T-helper 2 cell treated with Interferon-gamma antibody and Interleukin-4, amounts not matched to agents 5 μg/mL and 100 μg/mL, for 36 hours (primary cell): ENCODE results near the gene ZNF213.
A peak's percentile ranks its signal among the peaks of the same experiment; 100 is the strongest.

Experiments used
- DNase-seq: peaks from one replicate; pipeline ENCODE4 v3.0.0; 2021; ENCODE audit warnings: low spot score
- H3K27ac Mint-ChIP-seq: one replicate; pipeline ENCODE4 v1.8.0; 2021; ENCODE audit warnings: mild to moderate bottlenecking, mixed read lengths
- H3K27me3 Mint-ChIP-seq: one replicate; pipeline ENCODE4 v1.8.0; 2021; ENCODE audit warnings: low read depth, mixed read lengths
- H3K36me3 Mint-ChIP-seq: one replicate; pipeline ENCODE4 v1.8.0; 2021; ENCODE audit warnings: low read depth, mixed read lengths
- H3K4me1 Mint-ChIP-seq: one replicate; pipeline ENCODE4 v1.8.0; 2021; ENCODE audit warnings: low read depth, mixed read lengths
- H3K4me3 Mint-ChIP-seq: one replicate; pipeline ENCODE4 v1.8.0; 2022; ENCODE audit warnings: mild to moderate bottlenecking, moderate library complexity, mixed read lengths
- H3K9me3 Mint-ChIP-seq: one replicate; pipeline ENCODE4 v1.8.0; 2021; ENCODE audit warnings: mixed read lengths

ZNF213 gene

DNA sequence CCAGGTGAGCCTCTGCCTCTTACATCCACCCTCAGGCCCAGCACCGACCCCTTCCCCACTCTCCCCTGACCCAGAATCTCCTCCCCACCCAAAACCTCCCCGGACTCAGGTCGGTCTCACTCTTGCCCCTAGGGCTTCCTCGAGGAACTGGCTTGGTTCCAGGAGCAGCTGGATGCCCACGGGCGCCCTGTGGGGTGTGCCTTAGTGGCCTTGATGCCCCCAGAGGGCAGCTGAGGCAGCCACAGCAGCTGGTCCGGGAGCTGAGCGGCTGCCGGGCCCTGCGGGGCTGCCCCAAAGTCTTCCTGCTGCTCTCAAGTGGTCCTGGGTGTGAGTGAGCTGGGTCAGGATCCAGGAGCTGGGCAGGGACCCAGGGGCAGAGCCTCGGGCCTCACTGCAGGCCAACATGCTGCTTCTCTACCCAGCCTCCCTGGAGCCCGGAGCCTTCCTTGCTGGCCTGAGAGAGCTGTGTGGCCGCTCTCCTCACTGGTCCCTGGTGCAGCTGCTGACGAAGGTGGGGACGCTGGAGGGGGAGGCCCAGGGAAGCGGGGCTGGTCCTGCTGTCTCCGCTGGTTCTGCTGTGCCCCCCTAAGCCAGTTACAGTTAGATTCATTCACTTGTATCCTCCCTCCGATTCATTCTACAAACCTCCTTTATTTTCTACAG is 9.6 kb downstream of the ZNF213 start:
- DNase-seq: no peak
- H3K4me3 Mint-ChIP-seq: no peak overlapping the region
- no peaks in the 10 kb centered on the region for H3K27me3 Mint-ChIP-seq
- no peak overlapping the region for H3K27ac Mint-ChIP-seq
- H3K4me1 Mint-ChIP-seq: no peaks in the 10 kb centered on the region
- H3K36me3 Mint-ChIP-seq: peaks cover 12% of the 10 kb centered on the region
- no peaks in the 10 kb centered on the region for H3K9me3 Mint-ChIP-seq

DNA sequence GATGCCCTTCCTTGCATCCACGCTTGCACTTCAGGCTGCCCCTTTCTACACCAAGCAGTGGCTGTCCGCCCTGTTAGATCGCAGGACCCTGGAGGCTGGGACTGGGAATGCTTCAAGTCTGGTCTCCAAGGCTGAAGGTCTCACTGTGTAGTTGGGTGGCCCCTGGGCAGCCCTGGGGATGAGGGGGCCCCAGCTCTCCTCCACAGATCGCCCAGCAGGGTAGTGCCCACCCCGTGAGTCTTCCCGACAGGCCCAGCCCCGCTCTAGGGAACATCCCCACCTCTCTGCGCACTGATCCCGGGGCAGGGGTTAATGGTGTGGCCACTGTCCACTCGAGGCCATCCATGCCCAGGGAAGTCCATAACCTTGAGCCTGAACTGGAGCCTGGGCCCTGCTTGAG is 10.3 kb downstream of the ZNF213 start:
- Mint-ChIP-seq H3K4me1 (peaks cover 2% of the 10 kb centered on the region), H3K4me3 (no peak overlapping the region)

DNA sequence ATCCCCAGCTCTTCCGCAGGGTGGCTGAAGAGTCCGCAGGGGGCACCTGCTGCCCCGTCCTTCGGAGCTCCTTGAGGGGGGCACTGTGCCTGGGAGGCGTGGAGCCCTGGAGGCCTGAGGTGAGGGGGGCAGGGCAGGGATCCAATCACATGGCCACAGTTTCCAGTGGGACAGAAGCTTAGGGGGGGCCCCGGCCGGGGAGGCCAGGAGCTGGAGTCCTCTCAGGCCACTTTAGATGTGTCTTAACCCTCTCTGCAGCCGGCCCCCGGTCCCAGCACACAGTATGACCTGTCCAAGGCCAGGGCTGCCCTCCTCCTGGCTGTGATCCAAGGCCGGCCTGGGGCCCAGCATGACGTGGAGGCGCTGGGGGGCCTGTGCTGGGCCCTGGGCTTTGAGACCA is 10.8 kb downstream of the ZNF213 start:
- no peak overlapping the region for H3K4me3 Mint-ChIP-seq
- peaks cover 4% of the 10 kb centered on the region for H3K4me1 Mint-ChIP-seq
- no peak for DNase-seq
- H3K36me3 Mint-ChIP-seq: peaks cover 12% of the 10 kb centered on the region
- H3K27ac Mint-ChIP-seq: no peak overlapping the region
- peaks cover 2% of the 10 kb centered on the region for H3K27me3 Mint-ChIP-seq
- no peaks in the 10 kb centered on the region for H3K9me3 Mint-ChIP-seq

More for the DNA sequence above, 10.3 kb downstream of the ZNF213 start:
- Mint-ChIP-seq H3K36me3 (peaks cover 12% of the 10 kb centered on the region), H3K27ac (no peak overlapping the region), H3K27me3 (no peaks in the 10 kb centered on the region), H3K9me3 (no peaks in the 10 kb centered on the region)
- DNase-seq: no peak

DNA sequence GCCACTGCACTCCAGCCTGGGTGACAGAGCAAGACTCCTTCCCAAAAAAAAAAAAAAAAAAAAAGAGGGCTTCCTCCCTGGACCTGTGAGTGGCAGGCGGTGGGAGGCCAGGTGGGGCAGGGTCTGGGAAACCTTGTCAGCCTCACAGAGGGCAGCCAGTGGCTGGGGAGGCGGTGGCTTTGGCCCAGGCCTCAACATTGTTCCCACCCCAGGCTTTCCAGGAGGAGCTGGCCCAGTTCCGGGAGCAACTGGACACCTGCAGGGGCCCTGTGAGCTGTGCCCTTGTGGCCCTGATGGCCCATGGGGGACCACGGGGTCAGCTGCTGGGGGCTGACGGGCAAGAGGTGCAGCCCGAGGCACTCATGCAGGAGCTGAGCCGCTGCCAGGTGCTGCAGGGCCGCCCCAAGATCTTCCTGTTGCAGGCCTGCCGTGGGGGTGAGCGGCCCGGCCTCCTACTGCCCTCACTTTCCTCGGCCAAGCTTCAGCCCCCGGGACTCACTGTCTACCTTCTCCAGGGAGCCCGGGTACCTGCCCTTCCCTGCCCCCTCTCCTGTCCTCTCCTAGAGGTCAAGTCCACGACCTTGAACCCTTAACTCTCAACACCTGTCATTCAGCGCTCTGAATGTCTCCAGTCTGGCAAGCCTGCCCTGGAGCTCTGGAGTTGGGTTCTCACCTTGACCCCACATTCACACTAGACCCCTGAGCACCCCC is 12.4 kb downstream of the ZNF213 start:
- no peaks in the 10 kb centered on the region for H3K9me3 Mint-ChIP-seq
- peaks cover 10% of the 10 kb centered on the region for H3K27me3 Mint-ChIP-seq
- DNase-seq: no peak
- no peak overlapping the region for H3K27ac Mint-ChIP-seq
- H3K36me3 Mint-ChIP-seq: peaks cover 5% of the 10 kb centered on the region
- no peak overlapping the region for H3K4me3 Mint-ChIP-seq
- H3K4me1 Mint-ChIP-seq: peaks cover 13% of the 10 kb centered on the region

DNA sequence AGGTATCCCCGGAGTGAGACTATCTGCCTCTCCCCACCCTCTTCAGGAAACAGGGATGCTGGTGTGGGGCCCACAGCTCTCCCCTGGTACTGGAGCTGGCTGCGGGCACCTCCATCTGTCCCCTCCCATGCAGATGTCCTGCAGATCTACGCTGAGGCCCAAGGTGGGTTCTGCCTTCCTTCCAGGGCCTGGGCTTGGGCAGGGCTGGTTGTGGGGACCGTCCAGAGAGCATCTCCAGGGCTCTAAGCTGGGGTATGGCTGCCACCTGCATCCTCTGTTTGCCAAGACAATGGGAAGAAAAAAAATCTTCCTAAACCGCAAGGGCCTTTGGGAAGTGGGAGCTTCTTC is 12.9 kb downstream of the ZNF213 start:
- Mint-ChIP-seq H3K27me3 (peaks cover 15% of the 10 kb centered on the region), H3K4me3 (no peak overlapping the region), H3K4me1 (peaks cover 18% of the 10 kb centered on the region), H3K27ac (no peak overlapping the region), H3K36me3 (no peaks in the 10 kb centered on the region), H3K9me3 (no peaks in the 10 kb centered on the region)
- DNase-seq: no peak

DNA sequence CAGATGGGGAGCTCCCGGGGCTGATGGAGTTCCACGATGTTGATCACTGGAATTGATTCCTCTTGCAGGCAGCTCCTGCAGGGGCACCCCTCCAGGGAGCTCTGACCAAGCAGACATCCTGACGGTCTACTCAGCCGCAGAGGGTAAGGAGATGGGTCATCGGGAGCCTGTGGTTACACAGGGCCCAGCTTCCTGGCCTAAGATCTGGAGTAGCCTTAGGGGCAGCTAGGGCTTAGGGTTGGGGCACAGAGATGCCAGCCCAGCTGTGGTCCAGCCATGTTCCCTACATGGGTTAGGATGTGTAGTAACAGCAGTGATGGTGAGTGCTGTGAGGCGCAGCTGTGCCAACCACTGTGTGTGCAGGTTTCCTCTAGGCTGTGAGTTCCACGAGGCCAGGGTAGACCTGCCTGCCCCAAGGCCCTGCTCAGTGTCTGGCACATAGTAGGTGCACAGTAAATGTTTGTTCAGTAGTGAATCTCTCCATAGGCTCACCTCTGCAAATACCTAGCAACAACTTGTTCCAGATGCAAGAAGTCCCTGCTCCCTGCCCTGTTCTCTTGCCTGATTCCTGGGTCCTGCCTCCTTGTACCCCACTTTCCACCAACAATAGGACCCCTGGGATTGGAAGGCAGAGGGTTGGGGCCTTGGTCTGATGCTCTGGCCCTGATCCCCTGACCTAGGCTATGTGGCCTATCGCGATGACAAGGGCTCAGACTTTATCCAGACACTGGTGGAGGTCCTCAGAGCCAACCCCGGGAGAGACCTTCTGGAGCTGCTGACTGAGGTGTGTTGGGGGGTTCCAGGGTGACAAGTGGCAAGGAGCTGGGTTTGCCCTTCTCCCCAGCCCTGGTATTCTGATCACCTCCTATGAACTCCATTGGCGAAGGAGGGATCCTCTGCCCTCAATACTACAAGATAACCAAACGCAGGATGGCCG is 13.7 kb downstream of the ZNF213 start:
- Mint-ChIP-seq H3K27ac (no peak overlapping the region), H3K4me3 (peak overlapping the region; percentile 68), H3K36me3 (no peaks in the 10 kb centered on the region), H3K9me3 (no peaks in the 10 kb centered on the region), H3K27me3 (peaks cover 17% of the 10 kb centered on the region), H3K4me1 (peaks cover 20% of the 10 kb centered on the region)
- DNase-seq: no peak

DNA sequence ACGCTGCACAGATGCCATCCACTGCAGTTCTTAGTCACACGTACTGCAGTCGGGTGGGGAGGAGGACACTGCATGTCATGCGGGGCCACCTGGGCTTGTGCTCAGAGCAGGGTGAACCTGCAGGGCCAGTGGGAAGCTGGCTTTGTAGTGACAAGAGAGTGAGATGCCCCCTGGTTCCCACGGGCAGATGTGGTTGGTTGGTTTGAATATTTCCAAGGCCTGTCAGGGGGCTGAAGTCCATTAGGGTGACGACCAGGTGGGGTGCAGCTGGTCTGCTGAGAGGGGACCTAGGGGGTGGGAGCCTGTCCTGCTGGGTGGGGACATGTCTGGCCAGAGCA is 14.3 kb downstream of the ZNF213 start:
- Mint-ChIP-seq H3K4me3 (peak overlapping the region; percentile 68), H3K27me3 (peaks cover 18% of the 10 kb centered on the region), H3K4me1 (peaks cover 20% of the 10 kb centered on the region), H3K27ac (peak overlapping the region; percentile 36), H3K36me3 (no peaks in the 10 kb centered on the region), H3K9me3 (no peaks in the 10 kb centered on the region)
- DNase-seq: no peak

DNA sequence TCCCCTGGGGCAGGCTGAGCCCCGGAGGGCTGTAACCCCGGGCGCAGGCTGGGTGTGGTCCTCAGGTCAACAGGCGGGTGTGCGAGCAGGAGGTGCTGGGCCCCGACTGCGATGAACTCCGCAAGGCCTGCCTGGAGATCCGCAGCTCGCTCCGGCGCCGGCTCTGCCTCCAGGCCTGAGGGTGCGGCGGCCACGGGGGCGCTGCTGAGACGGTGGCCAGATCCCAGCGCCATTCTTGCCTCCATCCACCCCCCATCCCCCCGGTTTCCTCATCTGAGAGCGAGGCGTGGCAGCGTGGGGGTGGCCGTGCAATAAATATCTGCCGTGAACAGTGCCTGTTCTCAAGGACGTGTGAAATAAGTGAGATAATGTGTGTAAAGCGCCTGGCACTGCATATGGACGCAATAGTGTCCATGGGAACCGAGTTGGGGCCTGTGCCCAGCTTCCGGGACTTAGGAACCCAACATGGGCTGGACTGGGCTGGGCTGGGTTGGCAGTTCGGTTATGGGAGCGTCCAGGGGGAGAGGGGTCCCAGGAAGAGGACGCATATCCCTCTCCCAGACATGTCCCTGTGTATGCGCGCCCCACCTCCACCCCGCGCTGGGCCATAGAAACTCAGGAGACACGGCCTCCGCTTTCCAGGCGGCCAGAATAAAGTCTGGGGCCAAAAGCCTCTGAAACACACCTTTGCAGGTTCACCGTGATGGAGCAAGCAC is 15.0 kb downstream of the ZNF213 start:
- Mint-ChIP-seq H3K36me3 (no peaks in the 10 kb centered on the region), H3K4me3 (peak overlapping the region; percentile 86), H3K27ac (peak overlapping the region; percentile 73), H3K9me3 (no peaks in the 10 kb centered on the region), H3K27me3 (peaks cover 21% of the 10 kb centered on the region), H3K4me1 (peaks cover 23% of the 10 kb centered on the region)
- peak; percentile 55 for DNase-seq

DNA sequence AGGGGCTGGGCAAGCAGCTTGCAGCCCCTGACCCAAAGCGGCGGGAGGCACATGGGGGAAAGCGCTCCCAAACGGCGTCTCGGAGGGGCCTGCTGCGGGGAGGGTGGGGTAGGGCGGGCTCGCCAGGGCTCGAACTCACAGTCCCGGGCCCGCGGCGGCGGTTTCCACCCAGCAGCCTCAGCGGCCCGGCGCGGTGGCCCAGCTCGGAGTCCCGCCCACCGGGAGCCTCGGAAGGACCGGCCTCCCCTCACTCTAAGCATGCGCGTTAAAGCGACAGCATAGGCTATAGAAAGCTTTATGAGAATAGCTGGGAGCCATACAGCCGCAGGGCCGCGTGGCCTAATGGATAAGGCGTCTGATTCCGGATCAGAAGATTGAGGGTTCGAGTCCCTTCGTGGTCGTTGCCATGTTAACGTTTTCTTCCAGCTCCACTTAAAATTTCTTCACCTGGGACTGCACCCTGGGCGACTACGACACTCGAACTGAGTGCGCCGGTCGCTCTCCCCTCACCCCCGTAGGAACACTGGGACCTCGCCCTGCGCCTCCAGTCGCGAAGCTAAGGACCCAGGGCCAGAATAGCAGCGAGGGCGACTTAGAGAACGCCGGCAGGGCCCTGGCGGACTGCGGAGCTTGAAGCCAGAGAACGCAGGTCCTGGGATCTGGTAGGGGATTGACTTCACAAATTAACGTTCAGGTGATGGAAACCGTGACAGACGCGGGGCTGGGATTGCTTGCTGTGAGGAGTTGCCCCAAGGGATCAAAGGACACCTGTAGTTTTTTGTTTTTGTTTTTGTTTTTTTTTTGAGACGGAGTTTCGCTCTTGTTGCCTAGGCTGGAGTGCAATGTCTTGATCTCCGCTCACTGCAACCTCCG is 15.8 kb downstream of the ZNF213 start:
- peak overlapping the region; percentile 82 for H3K27ac Mint-ChIP-seq
- no peaks in the 10 kb centered on the region for H3K9me3 Mint-ChIP-seq
- H3K27me3 Mint-ChIP-seq: peaks cover 26% of the 10 kb centered on the region
- no peaks in the 10 kb centered on the region for H3K36me3 Mint-ChIP-seq
- peaks cover 26% of the 10 kb centered on the region for H3K4me1 Mint-ChIP-seq
- H3K4me3 Mint-ChIP-seq: peak overlapping the region; percentile 86
- DNase-seq: peak; percentile 97

DNA sequence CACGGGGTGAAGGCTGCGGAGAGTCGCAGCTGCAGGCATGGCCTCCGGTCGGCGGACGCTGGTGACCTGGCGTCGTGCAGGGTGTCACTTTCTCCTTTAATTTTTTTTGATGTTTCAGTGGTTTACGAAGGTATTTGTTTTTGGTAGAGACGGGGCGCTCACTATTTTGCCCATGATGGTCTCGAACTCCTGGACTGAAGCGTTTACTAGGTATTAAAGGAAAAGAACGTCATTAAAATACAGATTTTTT is 17.1 kb downstream of the ZNF213 start:
- peak overlapping the region; percentile 85 for H3K27ac Mint-ChIP-seq
- no peaks in the 10 kb centered on the region for H3K9me3 Mint-ChIP-seq
- H3K27me3 Mint-ChIP-seq: peaks cover 28% of the 10 kb centered on the region
- H3K4me3 Mint-ChIP-seq: peak overlapping the region; percentile 71
- H3K36me3 Mint-ChIP-seq: no peaks in the 10 kb centered on the region
- peak; percentile 15 for DNase-seq
- H3K4me1 Mint-ChIP-seq: peaks cover 26% of the 10 kb centered on the region

DNA sequence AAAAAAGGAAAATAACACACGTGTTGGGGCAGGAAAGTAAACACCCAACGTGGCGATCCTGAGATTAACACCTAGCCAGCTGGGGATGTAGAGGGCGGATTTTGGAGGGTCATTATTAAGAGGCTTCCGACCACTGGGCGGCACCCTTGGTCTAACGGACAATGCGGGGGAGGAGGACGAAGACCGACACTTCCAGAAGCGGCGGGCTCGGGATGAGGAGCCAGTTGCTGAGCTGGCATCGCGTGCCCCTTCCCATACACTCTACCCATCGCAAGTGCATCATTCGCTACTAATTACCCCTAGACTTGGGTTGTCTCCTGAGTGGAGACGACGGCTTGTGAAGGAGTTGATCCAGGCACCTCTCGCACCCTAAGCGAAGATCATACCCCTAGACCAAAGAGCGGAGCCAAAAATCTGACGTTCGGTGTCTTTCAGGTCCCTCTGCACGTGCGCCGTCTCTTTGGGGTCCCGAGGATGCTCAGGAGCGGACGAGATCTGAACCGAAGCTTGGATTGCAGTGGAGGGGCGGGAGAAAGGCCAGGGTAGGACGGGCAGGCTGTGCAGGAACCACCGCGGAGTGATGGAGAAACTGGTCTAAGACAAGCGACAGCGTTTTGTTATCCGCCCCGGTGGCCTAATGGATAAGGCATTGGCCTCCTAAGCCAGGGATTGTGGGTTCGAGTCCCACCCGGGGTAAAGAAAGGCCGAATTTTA is 17.6 kb downstream of the ZNF213 start:
- Mint-ChIP-seq H3K27me3 (peaks cover 32% of the 10 kb centered on the region), H3K4me3 (peak overlapping the region; percentile 71), H3K9me3 (no peaks in the 10 kb centered on the region), H3K27ac (peak overlapping the region; percentile 85), H3K36me3 (no peaks in the 10 kb centered on the region), H3K4me1 (peaks cover 30% of the 10 kb centered on the region)
- DNase-seq: peak; percentile 84

DNA sequence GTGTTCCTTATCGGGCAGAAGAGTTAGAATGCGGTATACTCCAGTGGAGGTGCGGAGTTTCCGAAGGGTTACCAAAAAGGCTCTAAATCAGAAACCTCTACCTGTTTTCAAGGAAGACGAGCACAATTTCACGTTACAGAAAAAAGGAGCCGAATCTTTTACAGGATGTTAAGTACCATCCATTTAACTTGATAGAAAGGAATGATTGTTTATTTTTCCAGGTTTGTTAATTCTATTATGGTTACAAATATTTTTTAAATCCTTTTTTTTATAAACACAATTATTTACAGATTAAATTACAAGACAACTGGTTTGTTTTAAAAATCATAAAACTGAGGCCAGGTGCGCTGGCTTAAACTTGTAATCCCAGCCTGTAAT is 18.2 kb downstream of the ZNF213 start:
- Mint-ChIP-seq H3K4me3 (peak overlapping the region; percentile 71), H3K27ac (peak overlapping the region; percentile 85)

DNA sequence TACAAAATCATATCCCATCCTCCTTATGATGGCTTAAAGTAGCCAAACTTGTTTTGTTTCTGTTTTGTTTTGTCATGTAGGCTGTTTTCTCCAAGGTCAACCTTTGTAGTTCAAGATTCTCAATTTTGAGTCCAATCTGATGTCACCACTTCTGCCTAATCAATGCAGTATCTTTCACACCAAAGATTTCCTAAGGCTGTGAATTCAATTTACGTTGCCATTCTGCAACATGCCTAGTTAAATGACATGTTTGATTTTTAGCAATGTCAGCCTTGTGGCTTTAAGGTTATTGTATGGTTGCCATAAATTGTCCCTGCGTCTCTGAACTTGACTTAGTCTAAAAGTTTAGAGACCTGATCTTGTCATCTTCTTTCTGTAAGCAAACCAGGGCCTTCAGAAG is 20.4 kb downstream of the ZNF213 start:
- Mint-ChIP-seq H3K4me3 (no peak overlapping the region), H3K9me3 (no peaks in the 10 kb centered on the region), H3K4me1 (peaks cover 44% of the 10 kb centered on the region), H3K27me3 (peaks cover 46% of the 10 kb centered on the region), H3K36me3 (peaks cover 1% of the 10 kb centered on the region), H3K27ac (no peak overlapping the region)
- DNase-seq: no peak

More for the DNA sequence above, 18.2 kb downstream of the ZNF213 start:
- peaks cover 1% of the 10 kb centered on the region for H3K36me3 Mint-ChIP-seq
- H3K9me3 Mint-ChIP-seq: no peaks in the 10 kb centered on the region
- H3K27me3 Mint-ChIP-seq: peaks cover 38% of the 10 kb centered on the region
- H3K4me1 Mint-ChIP-seq: peaks cover 36% of the 10 kb centered on the region
- DNase-seq: no peak
